GM19452 (cell line): Measurements from ENCODE around the gene GTPBP1.

ENCODE experiments used
- ATAC-seq: cut with Tn5 transposase; IDR thresholded peaks from one replicate; pipeline ENCODE4 v1.9.1; 2021; ENCODE audit not compliant: unreplicated experiment

Gene GTPBP1

GRCh38 chr22:38756711-38757463 is 51.1 kb downstream of the GTPBP1 start:
- no peak for ATAC-seq

DNA sequence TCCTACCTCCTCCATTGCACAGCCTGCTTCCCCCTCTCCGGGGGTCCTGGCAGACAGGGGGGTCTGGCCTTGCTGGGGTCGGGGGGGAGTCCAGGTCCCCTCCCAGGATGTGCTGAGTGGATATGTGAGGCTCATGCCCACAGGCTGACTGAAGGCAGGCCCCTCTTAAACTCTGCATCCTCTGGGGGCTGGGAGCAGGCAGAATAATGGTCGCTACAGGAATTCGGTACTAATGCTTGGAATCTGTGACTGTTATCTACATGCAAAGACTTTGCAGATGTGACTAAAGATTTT is 51.7 kb downstream of the GTPBP1 start:
- no peak for ATAC-seq

- no peak for ATAC-seq
Measured at GRCh38 chr22:38758276-38758945, 52.7 kb downstream of the GTPBP1 start.

- ATAC-seq: no peak
Measured at GRCh38 chr22:38759005-38759404, 53.3 kb downstream of the GTPBP1 start.

DNA sequence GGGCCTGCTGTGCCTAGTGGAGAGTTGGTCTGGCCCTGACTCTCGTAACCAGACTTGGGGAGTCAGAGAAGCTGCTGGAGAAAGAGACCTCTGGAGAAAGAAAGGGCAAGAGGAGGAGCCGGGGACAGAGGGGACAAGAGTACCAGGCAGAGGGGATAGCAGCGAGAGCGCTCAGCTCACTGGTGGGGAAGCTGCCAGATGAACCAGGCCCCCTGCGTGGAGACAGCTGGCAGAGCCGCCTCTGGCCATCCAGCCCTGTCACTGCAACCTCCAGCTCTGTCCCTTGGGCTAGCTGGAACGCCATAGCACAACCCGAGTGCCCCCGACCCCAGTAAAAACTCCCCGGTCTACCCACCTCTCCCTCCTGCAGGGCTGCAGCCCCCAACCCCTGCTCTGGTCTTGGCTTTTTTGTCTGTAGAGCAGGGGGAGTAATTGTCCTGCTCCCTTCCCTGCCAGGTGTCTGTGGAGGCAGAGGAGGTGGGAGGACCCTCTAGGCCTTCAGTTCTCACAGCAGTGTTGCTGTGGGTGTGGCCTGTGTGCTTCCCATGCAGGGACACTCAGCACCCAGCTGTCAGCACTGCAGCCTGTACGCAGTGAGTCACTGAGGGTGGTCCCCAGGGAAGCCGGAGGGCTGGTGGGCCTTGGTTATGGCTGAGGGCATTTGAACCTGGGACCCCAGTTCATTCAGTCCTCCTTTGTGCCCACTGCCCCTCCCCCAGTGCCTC is 54.9 kb downstream of the GTPBP1 start:
- no peak for ATAC-seq

- ATAC-seq: no peak
Measured at GRCh38 chr22:38761202-38762162, 55.7 kb downstream of the GTPBP1 start.

- ATAC-seq: no peak
Measured at GRCh38 chr22:38762551-38762983, 56.8 kb downstream of the GTPBP1 start.

- ATAC-seq: no peak
Measured at GRCh38 chr22:38766076-38766777, 60.5 kb downstream of the GTPBP1 start.

DNA sequence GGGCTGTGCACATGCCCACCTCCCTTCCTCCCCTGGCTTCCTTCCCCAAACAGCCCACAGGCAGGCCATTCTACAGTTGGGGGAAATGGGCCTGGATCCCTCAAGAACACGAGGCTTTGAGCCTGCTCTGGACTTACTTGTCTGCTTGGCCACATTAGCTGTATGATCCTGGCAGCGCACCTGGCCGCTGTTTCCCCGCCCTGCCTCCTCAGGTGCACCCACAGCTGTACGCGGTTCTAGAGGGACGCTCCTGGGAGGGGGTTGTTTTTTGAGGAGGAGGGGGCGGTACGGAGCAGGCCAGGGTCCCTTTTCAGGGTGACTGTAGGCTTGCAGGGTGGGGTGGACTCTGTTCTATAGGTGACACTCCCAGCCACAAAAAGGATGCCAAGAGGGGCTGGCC is 61.6 kb downstream of the GTPBP1 start:
- ATAC-seq: no peak

- ATAC-seq: no peak
Measured at GRCh38 chr22:38768036-38768435, 62.3 kb downstream of the GTPBP1 start.

DNA sequence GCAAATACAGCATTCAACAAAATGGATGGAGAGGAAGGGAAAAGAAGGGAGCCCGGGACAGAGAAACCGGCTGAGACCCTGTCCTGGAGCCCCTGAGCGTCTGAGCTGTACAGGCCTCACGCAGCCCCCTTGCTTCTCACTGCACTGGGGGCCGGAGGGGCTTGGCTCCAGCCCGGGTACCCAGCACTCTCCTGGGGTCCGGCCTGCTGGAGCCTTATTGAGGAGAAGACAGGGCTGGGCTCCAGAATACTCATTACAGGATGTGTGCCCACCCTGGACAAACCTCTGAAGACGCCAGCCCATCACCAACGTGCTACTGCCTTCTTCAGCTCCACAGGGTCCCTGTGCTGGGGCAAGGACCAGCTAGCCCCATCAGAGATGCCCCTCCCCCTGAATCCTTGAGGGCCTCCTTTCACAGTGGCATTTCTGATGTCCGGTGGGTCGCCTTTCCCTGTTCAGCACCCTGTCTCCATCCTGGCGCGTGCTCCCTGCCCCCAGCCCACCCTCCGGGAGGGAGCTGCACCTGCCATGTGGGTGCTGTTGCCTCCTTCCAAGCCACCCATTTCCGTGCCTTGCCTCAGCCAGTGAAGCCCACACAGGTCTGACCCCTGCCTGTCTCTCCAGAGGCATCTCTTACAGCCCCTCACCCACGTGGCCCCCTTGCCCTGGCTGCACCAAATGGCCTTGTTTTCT is 64.7 kb downstream of the GTPBP1 start:
- no peak for ATAC-seq

DNA sequence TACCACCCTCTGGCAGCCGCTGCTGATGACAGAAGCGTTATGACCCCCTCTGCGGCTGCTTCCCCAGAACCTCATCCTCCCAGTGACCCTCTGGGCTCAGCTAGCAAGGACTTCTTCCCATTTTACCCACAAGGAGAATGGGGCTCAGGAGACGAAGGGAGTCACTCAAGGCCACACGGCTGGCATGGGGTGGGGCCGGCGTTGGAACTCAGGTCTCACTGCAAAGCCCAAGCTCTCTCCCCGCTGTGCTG is 66.8 kb downstream of the GTPBP1 start:
- no peak for ATAC-seq

DNA sequence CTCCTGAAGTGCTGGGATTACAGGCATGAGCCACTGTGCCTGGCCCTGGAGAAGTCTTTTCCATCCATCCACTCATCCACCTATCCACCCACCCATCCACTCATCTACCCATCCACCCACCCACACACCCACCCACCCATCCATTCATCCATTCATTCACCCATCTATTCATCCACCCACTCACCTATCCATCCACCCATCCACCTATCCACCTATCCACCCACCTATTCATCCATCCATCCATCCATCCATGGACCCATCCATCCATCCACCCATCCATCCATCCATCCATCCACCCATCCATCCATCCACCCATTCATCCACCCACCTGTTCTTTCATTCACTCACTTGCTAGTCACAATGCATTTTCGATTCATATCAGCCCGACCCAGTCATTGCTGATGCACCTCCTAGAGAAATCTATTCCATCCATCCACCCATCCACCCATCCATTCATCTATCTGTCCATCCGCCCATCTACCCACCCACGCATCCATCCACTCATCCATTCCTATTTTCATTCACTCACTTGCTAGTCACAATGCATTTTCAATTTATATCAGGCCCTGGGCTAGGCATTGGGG is 67.7 kb downstream of the GTPBP1 start:
- ATAC-seq: no peak

DNA sequence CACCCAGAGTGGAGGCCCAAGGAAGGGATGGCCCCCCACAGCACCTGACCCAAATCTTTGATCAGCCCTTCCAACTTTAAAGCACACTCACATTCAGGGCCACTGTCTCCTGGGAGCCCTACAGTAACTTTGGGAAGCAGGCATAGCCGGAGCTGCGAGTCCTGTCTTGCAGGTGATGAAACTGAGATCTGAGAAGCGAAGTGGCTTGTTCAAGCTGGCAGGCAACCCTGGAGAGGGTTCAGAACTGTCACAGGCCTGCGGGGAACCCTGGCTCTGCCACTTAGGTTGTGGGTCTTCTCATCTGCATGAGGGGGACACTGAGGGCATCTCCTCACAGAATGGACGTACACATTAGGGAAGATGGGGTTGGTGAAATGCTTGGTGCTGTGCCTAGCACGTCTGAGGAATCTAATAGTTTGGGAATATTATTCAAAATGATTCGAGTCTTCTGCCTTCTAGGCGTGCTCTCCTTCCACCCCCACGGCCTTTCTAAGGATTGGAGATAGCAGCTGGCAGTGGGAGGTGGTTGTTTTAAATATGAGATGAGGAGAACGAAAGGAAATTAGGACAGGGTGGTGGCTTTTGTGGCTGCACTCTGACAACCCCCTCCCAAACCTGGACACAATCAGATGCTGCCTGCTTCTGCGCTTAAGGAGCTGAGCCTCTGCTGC is 68.9 kb downstream of the GTPBP1 start:
- no peak for ATAC-seq

DNA sequence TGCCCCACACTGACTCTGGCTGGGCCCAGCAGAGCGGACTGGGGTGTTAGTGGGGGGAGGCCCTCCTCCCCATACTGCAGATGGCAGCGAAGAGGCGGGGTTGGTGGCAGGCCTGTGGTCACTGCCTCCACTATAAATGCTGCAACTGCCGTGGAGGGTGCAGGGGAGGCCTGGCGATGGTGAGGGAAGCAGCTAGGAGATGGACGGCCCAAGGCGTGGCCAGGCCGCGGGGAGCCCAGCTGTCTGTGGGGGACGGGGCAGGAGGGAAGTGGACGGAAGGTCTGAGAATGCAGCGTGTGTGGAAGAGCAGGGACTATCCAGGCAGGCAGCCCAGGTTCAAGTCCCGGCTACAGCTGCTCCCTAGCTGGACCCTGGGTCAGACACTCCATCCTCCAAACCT is 69.9 kb downstream of the GTPBP1 start:
- no peak for ATAC-seq

DNA sequence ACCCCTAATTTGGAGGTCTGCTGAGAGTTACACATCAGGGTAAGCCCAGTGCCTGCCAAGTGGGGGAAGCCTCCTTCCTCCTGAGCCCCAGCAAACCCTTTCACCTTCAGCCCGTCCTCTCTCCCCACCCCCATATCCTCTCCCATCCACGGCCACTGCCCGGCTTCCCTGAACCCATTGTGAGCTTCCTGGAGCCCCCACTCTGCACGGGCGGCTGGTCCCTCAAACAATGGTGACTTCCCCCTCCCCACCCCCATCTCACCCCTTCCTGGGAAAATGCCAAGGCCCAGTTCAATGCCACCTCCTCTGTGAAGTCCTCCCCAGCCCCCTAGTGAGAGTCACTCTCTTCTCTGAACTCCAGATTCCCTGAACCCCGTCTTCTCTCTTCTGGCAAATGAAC is 70.3 kb downstream of the GTPBP1 start:
- ATAC-seq: no peak

- ATAC-seq: no peak
Measured at GRCh38 chr22:38777087-38777671, 71.4 kb downstream of the GTPBP1 start.

DNA sequence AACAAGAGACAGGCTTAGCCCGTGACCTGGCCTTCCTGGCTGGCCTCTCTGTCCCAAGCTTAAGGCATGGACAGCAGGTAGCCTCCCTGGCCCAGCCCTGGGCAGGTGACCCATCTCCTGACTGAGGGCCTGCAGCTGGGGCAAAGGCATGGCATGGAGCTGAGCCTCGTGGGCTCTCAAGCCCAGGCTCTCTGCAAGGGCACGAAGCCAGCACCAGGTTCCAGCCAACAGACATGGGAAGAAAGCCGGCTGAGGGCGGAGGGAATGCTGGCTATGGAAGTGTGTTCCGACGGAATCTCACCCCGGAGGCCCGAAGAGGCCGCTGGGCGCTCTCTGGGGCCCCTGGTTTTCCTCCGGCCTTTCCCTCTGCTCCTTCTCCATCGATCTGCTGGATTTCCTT is 75.3 kb downstream of the GTPBP1 start:
- no peak for ATAC-seq
